Astrocyte of the spinal cord (primary cell): ENCODE measurements around the gene ANGPTL1.

Source experiments
- DNase-seq: peaks from one replicate; pipeline ENCODE4 v3.0.0; 2011; ENCODE audit warnings: low read depth, low spot score
- H3K4me3 ChIP-seq: 2 replicates; pipeline ENCODE4 v1.5.1; 2011; ENCODE audit warnings: low read depth, mild to moderate bottlenecking, low read length, moderate library complexity
- CTCF ChIP-seq: IDR thresholded peaks from 2 replicates; pipeline ENCODE4 v1.5.1; 2012; ENCODE audit warnings: low read depth, mild to moderate bottlenecking, low read length, inconsistent platforms
- in situ Hi-C: cut with HindIII; loops from 2 replicates; pipeline ENCODE4 v1.10.0; 2017; ENCODE audit warnings: low sequenced_read_pairs

ANGPTL1 gene, protein sequence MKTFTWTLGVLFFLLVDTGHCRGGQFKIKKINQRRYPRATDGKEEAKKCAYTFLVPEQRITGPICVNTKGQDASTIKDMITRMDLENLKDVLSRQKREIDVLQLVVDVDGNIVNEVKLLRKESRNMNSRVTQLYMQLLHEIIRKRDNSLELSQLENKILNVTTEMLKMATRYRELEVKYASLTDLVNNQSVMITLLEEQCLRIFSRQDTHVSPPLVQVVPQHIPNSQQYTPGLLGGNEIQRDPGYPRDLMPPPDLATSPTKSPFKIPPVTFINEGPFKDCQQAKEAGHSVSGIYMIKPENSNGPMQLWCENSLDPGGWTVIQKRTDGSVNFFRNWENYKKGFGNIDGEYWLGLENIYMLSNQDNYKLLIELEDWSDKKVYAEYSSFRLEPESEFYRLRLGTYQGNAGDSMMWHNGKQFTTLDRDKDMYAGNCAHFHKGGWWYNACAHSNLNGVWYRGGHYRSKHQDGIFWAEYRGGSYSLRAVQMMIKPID

GRCh38 chr1:178870944-178871343 is at the start of gene ANGPTL1:
TSS of gene ANGPTL1 (minus strand) at chr1:178871077. CDS start at chr1:178865776, 5,301 bp downstream.
- TF ChIP-seq CTCF, result no peak
- in situ Hi-C loops, result no loop called here
- H3K4me3 ChIP-seq, result peak within 1 kb of the TSS; percentile 17
- peak; percentile 74 for DNase-seq

- DNase-seq, result no peak
- in situ Hi-C loops, result no loop called here
- no peak for TF ChIP-seq CTCF
- H3K4me3 ChIP-seq, result no peak overlapping the region
Observed at GRCh38 chr1:178919581-178919980, 48.7 kb upstream of the ANGPTL1 start.

GRCh38 chr1:178918955-178919354 is 48.1 kb upstream of the ANGPTL1 start:
- in situ Hi-C loops, result no loop called here
- H3K4me3 ChIP-seq, result no peak overlapping the region
- no peak for DNase-seq
- no peak for TF ChIP-seq CTCF

- TF ChIP-seq CTCF, result no peak
- no peak for DNase-seq
- in situ Hi-C loops, result no loop called here
- H3K4me3 ChIP-seq, result no peak overlapping the region
Observed at GRCh38 chr1:178918308-178918707, 47.4 kb upstream of the ANGPTL1 start.

DNA sequence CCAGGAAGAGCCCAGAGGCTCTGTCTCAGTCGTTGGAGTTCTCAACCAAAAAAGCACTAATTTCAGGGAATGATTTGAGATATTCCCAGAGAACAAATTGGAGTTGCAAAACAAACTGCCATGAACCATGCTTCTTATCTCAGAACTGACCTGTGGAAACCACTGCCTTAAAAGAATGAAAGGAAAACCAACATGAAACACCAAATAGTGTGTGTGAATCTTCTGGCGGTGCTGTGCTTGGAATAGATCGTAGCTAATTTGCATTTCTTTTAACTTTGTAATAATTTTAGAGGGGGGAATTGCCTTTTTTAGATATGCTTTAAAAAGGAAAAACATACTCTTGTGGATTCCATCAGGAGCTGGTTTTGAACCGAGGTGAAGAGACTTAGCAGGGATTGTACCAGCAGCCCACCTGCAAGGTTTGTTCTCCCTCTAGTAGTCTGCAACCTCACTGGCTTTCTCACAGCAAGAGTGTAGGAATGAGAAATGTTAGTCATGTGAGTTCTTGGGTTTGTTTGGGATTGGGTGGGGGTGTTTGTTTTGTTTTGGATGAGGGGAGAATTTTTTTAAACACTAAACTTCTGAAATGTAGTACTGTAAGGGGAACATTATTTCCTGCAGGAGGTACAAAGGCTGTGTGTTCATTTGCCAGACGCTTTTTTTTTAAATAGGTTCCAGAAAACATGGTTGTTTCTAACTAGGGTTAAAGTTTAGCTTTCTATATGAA is 45.7 kb upstream of the ANGPTL1 start:
- no peak for DNase-seq
- in situ Hi-C loops, result no loop called here
- TF ChIP-seq CTCF, result no peak
- H3K4me3 ChIP-seq, result no peak overlapping the region

DNA sequence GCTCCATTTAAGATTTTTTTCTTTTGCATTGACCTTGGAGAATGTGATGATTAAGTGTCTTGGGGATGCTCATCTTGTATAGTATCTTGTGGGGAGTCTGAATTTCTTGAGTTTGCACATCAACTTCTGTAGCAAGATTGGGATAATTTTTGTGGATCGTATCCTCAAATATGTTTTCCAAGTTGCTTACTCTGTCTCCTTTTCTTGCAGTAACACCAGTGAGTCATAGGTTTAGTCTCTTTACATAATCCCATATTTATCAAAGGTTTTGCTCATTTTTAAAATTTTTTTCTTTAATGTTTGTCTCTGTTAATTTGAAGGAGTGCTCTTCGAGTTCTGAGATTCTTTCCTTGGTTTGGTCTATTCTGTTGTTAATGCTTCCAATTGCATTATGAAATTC is 41.7 kb upstream of the ANGPTL1 start:
- no peak for DNase-seq
- no peak overlapping the region for H3K4me3 ChIP-seq
- TF ChIP-seq CTCF, result no peak
- in situ Hi-C loops, result no loop called here
